GM12878 (cell line): ENCODE data around the gene IPO5. TPM values are rescaled to one million over a fixed set of nuclear protein-coding genes. Genes with fewer than 3 reads are reported as not detected.
A peak's percentile ranks its signal among the peaks of the same experiment; 100 is the strongest.

Source experiments
- ATAC-seq: fragments of 200-7000 bp; cut with Tn5 transposase; 3 replicates; pipeline ENCODE4 v1.9.1; 2020; ENCODE audit warnings: mild to moderate bottlenecking, moderate library complexity
- BruUV-seq: library from RNA; stranded (reverse); fragments of 400-500 nt; replicated peaks from 2 replicates; lab custom pipeline; 2021; lab: Mats Ljungman, UMichigan
- CTCF ChIA-PET: fragments of 300-600 bp; sonication (Branson Sonifier 250); formaldehyde crosslinking; extraction: SDS; loops from one replicate; lab custom pipeline; 2021; ENCODE audit warnings: inconsistent platforms; lab: Yijun Ruan, JAX
- POLR2A ChIA-PET: fragments of 350-600 bp; formaldehyde crosslinking; extraction: SDS; loops from one replicate; lab custom pipeline; 2021; ENCODE audit warnings: inconsistent platforms; lab: Charles Lee
- RAD21 ChIA-PET: fragments of 300-600 bp; sonication (Branson Sonifier 250); formaldehyde crosslinking; loops from one replicate; lab custom pipeline; 2023; ENCODE audit warnings: antibody characterized with exemption; ENCODE audit not compliant: unreplicated experiment; lab: Charles Lee
- SMC1A ChIA-PET: fragments of 300-600 bp; sonication (Branson Sonifier 250); formaldehyde crosslinking; loops from one replicate; lab custom pipeline; 2023; ENCODE audit not compliant: unreplicated experiment, uncharacterized antibody; lab: Charles Lee
- DNase-seq: peaks from one replicate; pipeline ENCODE4 v3.0.0-alpha.2; 2011; ENCODE audit warnings: low read depth, low spot score
- FAIRE-seq: peaks from 3 replicates; lab custom pipeline; 2011; peaks lifted over from hg19 to GRCh38; lab: Jason Lieb, UNC
- H2AFZ ChIP-seq: 2 replicates; pipeline ENCODE4 v1.6.0; 2011; ENCODE audit warnings: low read depth, low read length, control low read depth; ENCODE audit not compliant: control insufficient read depth
- H3K27ac ChIP-seq: 2 replicates; pipeline ENCODE4 v1.5.1; 2011; ENCODE audit warnings: control low read depth; ENCODE audit not compliant: control insufficient read depth, insufficient read depth
- H3K27me3 ChIP-seq, 2 experiments: replicated peaks in 1 of 2; 2 replicates each; pipeline versions ENCODE4 v1.6.0 to v1.6.1; 2011; ENCODE audit warnings: low read length in 1 of 2; ENCODE audit not compliant: control insufficient read depth in 2 of 2, insufficient read depth in 2 of 2
- H3K36me3 ChIP-seq, 2 experiments: 2 replicates each; pipeline ENCODE4 v1.5.1; 2011; ENCODE audit warnings: low read length in 1 of 2; ENCODE audit not compliant: control insufficient read depth in 2 of 2, insufficient read depth in 2 of 2
- H3K4me1 ChIP-seq: 2 replicates; pipeline ENCODE4 v1.6.1; 2011; ENCODE audit warnings: mild to moderate bottlenecking, low read length, moderate library complexity, mixed read lengths; ENCODE audit not compliant: control insufficient read depth, insufficient read depth
- H3K4me2 ChIP-seq: 2 replicates; pipeline ENCODE4 v1.6.0; 2011; ENCODE audit warnings: control low read depth; ENCODE audit not compliant: control insufficient read depth, insufficient read depth
- H3K4me3 ChIP-seq: fragments of 200-600 bp; sonication (generic); 2 replicates; pipeline ENCODE4 v1.5.1; 2016
- H3K79me2 ChIP-seq: 2 replicates; pipeline ENCODE4 v1.6.0; 2011; ENCODE audit warnings: low read length; ENCODE audit not compliant: control insufficient read depth, insufficient read depth
- H3K9ac ChIP-seq: 2 replicates; pipeline ENCODE4 v1.8.0; 2011; ENCODE audit warnings: low read length, control low read depth, mixed read lengths; ENCODE audit not compliant: control insufficient read depth, insufficient read depth
- H3K9me3 ChIP-seq: replicated peaks from 3 replicates; pipeline ENCODE4 v1.5.1; 2011; ENCODE audit warnings: mild to moderate bottlenecking, low read length; ENCODE audit not compliant: control insufficient read depth, insufficient read depth
- H4K20me1 ChIP-seq: 2 replicates; pipeline ENCODE4 v1.6.0; 2011; ENCODE audit not compliant: control insufficient read depth, insufficient read depth
- ATF7 ChIP-seq: fragments of 450-650 bp; IDR thresholded peaks from 2 replicates; pipeline ENCODE4 v1.6.1; 2016; ENCODE audit warnings: low read depth, mild to moderate bottlenecking
- CUX1 ChIP-seq: IDR thresholded peaks from 2 replicates; pipeline ENCODE4 v1.6.1; 2012; ENCODE audit warnings: improper control_type of control experiment, low read depth, low read length; ENCODE audit not compliant: insufficient replicate concordance
- FOS ChIP-seq: IDR thresholded peaks from 3 replicates; pipeline ENCODE4 v1.6.1; 2011; ENCODE audit warnings: borderline replicate concordance; ENCODE audit not compliant: insufficient read length; ENCODE audit errors: extremely low read depth
- IKZF2 ChIP-seq, 2 experiments: fragments of 450-650 bp; IDR thresholded peaks; 2 replicates each; pipeline ENCODE4 v1.6.1; 2017; ENCODE audit warnings: mild to moderate bottlenecking in 2 of 2, moderate library complexity in 2 of 2
- IRF5 ChIP-seq: fragments of 450-650 bp; IDR thresholded peaks from 2 replicates; pipeline ENCODE4 v1.6.1; 2017; ENCODE audit warnings: borderline replicate concordance
- KLF5 ChIP-seq: fragments of 450-650 bp; IDR thresholded peaks from 2 replicates; pipeline ENCODE4 v1.6.1; 2014; ENCODE audit warnings: mild to moderate bottlenecking; ENCODE audit not compliant: partially characterized antibody
- PBX3 ChIP-seq: IDR thresholded peaks from 2 replicates; pipeline ENCODE4 v1.6.1; 2011; ENCODE audit warnings: mild to moderate bottlenecking, low read depth, low read length, moderate library complexity; ENCODE audit not compliant: insufficient replicate concordance
- USF1 ChIP-seq: IDR thresholded peaks from 2 replicates; pipeline ENCODE4 v1.6.1; 2011; ENCODE audit warnings: borderline replicate concordance, low read depth, mild to moderate bottlenecking, moderate library complexity, mixed read lengths, low read length; ENCODE audit not compliant: insufficient read depth; ENCODE audit errors: extremely low read length
- ZNF217 ChIP-seq: fragments of 450-650 bp; IDR thresholded peaks from 2 replicates; pipeline ENCODE4 v1.6.1; 2017; ENCODE audit warnings: antibody characterized with exemption, mild to moderate bottlenecking
- WGBS: methylation state at CpG from one replicate; pipeline ENCODE4 v1.1.6; 2016; ENCODE audit warnings: low lambda C conversion rate; ENCODE audit not compliant: insufficient replicate concordance, insufficient coverage; ENCODE audit errors: missing lambda C conversion rate; 5-methylcytosine and 5-hydroxymethylcytosine counted together
- in situ Hi-C: fragments of 300-500 bp; cut with MboI; formaldehyde crosslinking; loops from 9 replicates; pipeline ENCODE4 v1.14.3; 2018; ENCODE audit warnings: mixed read lengths
- intact Hi-C: fragments of 100-400 bp; cut with micrococcal nuclease; formaldehyde crosslinking; loops from one replicate; pipeline ENCODE4 v1.14.2; 2022; ENCODE audit not compliant: unreplicated experiment
- polyA plus RNA-seq, 11 experiments: library from polyadenylated mRNA; depleted of rRNA in 4 of 11; unstranded in 6 of 11; stranded (reverse) in 5 of 11; fragments of >200 nt; fragmentation: Nextera tagmentation in 4 of 11; fragmentation: Illumina TruSeq in 1 of 11; extraction: Ambion mirVana in 4 of 11; extraction: Trizol in 1 of 11; gene quantifications; 1 replicate in 1 of 11; 2 replicates in 10 of 11; pipeline versions ENCODE4 v1.2.1 to v1.2.3, GENCODE V29; 2011 to 2016; ENCODE audit warnings: inconsistent platforms in 2 of 11, missing spikeins in 2 of 11, low read depth in 1 of 11
- total RNA-seq, 4 experiments: library from RNA; depleted of rRNA in 3 of 4; stranded (reverse); fragments of >200 nt in 3 of 4; fragmentation: Illumina TruSeq in 1 of 4; extraction: Trizol in 1 of 4; gene quantifications; 2 replicates each; pipeline versions ENCODE4 v1.2.1 to v1.2.3, GENCODE V29; 2013 to 2021

The IPO5 gene
- total and polyA plus RNA-seq, 10 of the 15 experiments (the other 5 are each of a cell fraction or from before 2014, with no cell fraction given) = 45.7 to 196 (median 134) TPM

GRCh38 chr13:97986835-97987234, 33.4 kb downstream of the IPO5 start:
- in situ Hi-C loops (no loop called here), intact Hi-C loops (no loop called here)
- peaks cover 4 to 18% of the 10 kb centered on the region in 2 experiments for H3K36me3 ChIP-seq
- SMC1A ChIA-PET = interaction anchor here (0.9 to 1.2 kb wide), 4 partner anchors 8 to 36 kb away, joined by 3 to 7 read pairs (median 4); no protein-coding TSS in a partner anchor
- POLR2A ChIA-PET = interaction anchor here (0.6 to 1.2 kb wide), 3 partner anchors 9 to 460 kb away, joined by 3 to 5 read pairs (median 4); no protein-coding TSS in a partner anchor
- RAD21 ChIA-PET = interaction anchor here (1.2 kb wide), 1 partner anchor 9 kb away, joined by 10 read pairs; no protein-coding TSS in a partner anchor
- ATAC-seq (peak; percentile 95), DNase-seq (peak; percentile 32), FAIRE-seq (peak; percentile 52)
- BruUV-seq = no TSS peak
- no peaks in the 10 kb centered on the region for H3K27me3 ChIP-seq
- no peaks in the 10 kb centered on the region for H3K9me3 ChIP-seq
- CTCF ChIA-PET = interaction anchor here (0.6 to 1.1 kb wide), 4 partner anchors 34 to 566 kb away, joined by 3 to 4 read pairs (median 4); no protein-coding TSS in a partner anchor
- peaks cover 11% of the 10 kb centered on the region for H3K79me2 ChIP-seq
- H4K20me1 ChIP-seq = no peaks in the 10 kb centered on the region
- peak overlapping the region; percentile 26; the same call in 1 of the 2 replicates for H2AFZ ChIP-seq
- H3K9ac ChIP-seq = no peak overlapping the region
- H3K4me3 ChIP-seq = no peak overlapping the region
- 7% methylated on average over 3 of the region's 3 CpGs for WGBS
- H3K4me1 ChIP-seq = peaks cover 5% of the 10 kb centered on the region
- no peak overlapping the region; the same call in 1 of the 2 replicates for H3K27ac ChIP-seq
- no peak overlapping the region for H3K4me2 ChIP-seq
- TF ChIP-seq IKZF2 (IDR thresholded peaks at IDR 0.05) (0 out of 4 replicates have a peak, but pooled peaks of 1 of the 2 experiments have one; percentile 16), IRF5 (no peak), ZNF217 (no peak), CUX1 (no peak), KLF5 (no peak), USF1 (peak; percentile 68), FOS (no peak), ATF7 (no peak), PBX3 (no peak)
